Smooth muscle cell (in vitro differentiated cells): ENCODE results near the gene SALL3. TPM values are rescaled to one million over a fixed set of nuclear protein-coding genes. Genes with fewer than 3 reads are reported as not detected.

Experiments
- DNase-seq: peaks from one replicate; lab custom pipeline; 2025; ENCODE audit not compliant: unreplicated experiment; lab: John Stamatoyannopoulos, UW
- H2AFZ ChIP-seq: fragments of 200-600 bp; sonication (generic); 2 replicates; pipeline ENCODE4 v1.6.0; 2016; ENCODE audit warnings: antibody characterized with exemption, low read depth, mild to moderate bottlenecking
- H3F3A ChIP-seq: fragments of 200-600 bp; sonication (generic); 2 replicates; pipeline ENCODE4 v1.6.0; 2017; ENCODE audit warnings: antibody characterized with exemption, low read depth
- H3K27ac ChIP-seq: fragments of 200-600 bp; sonication (generic); 2 replicates; pipeline ENCODE4 v1.5.1; 2016; ENCODE audit warnings: low read depth, mild to moderate bottlenecking
- H3K27me3 ChIP-seq: fragments of 200-600 bp; sonication (generic); 2 replicates; pipeline ENCODE4 v1.6.1; 2016; ENCODE audit warnings: low read depth, mild to moderate bottlenecking
- H3K36me3 ChIP-seq: fragments of 200-600 bp; sonication (generic); 2 replicates; pipeline ENCODE4 v1.5.1; 2016; ENCODE audit warnings: low read depth
- H3K4me1 ChIP-seq: fragments of 200-600 bp; sonication (generic); 2 replicates; pipeline ENCODE4 v1.5.1; 2016; ENCODE audit warnings: low read depth
- H3K4me2 ChIP-seq: fragments of 200-600 bp; sonication (generic); 2 replicates; pipeline ENCODE4 v1.6.0; 2016; ENCODE audit warnings: mild to moderate bottlenecking
- H3K4me3 ChIP-seq: fragments of 200-600 bp; sonication (generic); 2 replicates; pipeline ENCODE4 v1.5.1; 2016; ENCODE audit warnings: mild to moderate bottlenecking
- H3K79me2 ChIP-seq: fragments of 200-600 bp; sonication (generic); 2 replicates; pipeline ENCODE4 v1.6.0; 2016; ENCODE audit warnings: low read depth, mild to moderate bottlenecking
- H3K9ac ChIP-seq: fragments of 200-600 bp; sonication (generic); 2 replicates; pipeline ENCODE4 v1.6.0; 2016; ENCODE audit warnings: low read depth
- H3K9me3 ChIP-seq: fragments of 200-600 bp; sonication (generic); replicated peaks from 2 replicates; pipeline ENCODE4 v1.5.1; 2016; ENCODE audit warnings: low read depth
- H4K20me1 ChIP-seq: fragments of 200-600 bp; sonication (generic); 2 replicates; pipeline ENCODE4 v1.6.0; 2016; ENCODE audit warnings: low read depth
- CTCF ChIP-seq: fragments of 200-600 bp; sonication (generic); IDR thresholded peaks from 2 replicates; pipeline ENCODE4 v1.5.1; 2017; ENCODE audit warnings: borderline replicate concordance, mild to moderate bottlenecking, antibody characterized with exemption; ENCODE audit not compliant: insufficient read depth, poor library complexity, severe bottlenecking
- whole genome bisulfite sequencing: methylation state at CpG from one replicate; pipeline ENCODE4 v1.1.7; 2016; ENCODE audit warnings: low lambda C conversion rate; 5-methylcytosine and 5-hydroxymethylcytosine counted together
- polyA plus RNA-seq: library from polyadenylated mRNA; unstranded; fragments of >200 nt; fragmentation: Nextera tagmentation; extraction: Ambion mirVana; gene quantifications from 2 replicates; pipeline ENCODE4 v1.2.1, GENCODE V29; 2016
- total RNA-seq: library from RNA; depleted of rRNA; stranded (reverse); fragments of >200 nt; gene quantifications from 2 replicates; pipeline ENCODE4 v1.2.3, GENCODE V29; 2014

The SALL3 gene
- total and polyA plus RNA-seq, 2 experiments from 2014 or later, result 0.81 to 1.00 TPM

DNA sequence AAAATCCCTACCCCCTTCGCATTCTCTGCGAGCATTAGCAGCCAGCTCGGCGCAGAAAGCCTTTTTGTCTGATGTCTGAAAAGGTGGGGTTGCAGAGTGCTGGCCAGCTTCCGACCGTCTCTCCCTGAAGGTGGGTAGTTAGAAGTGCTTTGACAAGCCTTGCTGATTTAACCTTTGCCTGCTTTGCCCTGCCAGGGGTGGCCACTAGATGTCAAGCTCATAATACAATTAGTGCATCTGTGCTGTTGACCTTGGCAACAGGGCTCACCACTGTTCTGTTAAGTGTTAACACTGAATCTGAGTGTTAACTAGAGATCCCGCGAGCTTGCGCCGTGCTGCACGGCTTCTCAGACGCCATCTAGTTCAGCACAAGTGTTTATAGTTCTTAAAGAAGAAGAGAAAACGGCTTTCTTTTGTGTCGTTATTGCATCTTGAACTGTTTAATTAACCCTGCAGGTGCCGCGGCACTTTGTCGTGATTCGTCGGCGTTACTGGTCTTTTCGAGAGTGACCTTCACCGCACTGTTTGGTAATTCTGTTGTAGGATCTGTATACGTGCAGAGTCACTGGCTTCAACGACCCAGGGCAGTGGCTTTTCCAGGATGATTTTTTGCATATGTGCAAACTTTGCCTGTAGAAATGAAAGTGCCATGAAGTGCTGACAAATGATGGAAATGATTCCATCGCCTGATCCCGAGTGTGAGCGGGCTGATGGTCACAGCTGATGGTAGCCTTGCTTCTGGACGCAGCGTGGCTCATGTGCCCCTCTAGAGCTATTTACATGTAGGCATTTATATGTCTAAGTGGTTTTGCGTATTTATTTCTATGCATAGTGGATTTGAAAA is 5.5 kb downstream of the SALL3 start:
- H3K79me2 ChIP-seq, result peaks cover 11% of the 10 kb centered on the region
- no peak for DNase-seq
- TF ChIP-seq CTCF, result peak; percentile 9
- H3K9me3 ChIP-seq, result no peaks in the 10 kb centered on the region
- no peaks in the 10 kb centered on the region for H3K36me3 ChIP-seq
- H3K4me2 ChIP-seq, result peak overlapping the region; percentile 83
- H3K4me3 ChIP-seq, result peak overlapping the region; percentile 39
- peaks cover 46% of the 10 kb centered on the region for H3K4me1 ChIP-seq
- no peak overlapping the region for H3K9ac ChIP-seq
- peaks cover 46% of the 10 kb centered on the region for H3K27me3 ChIP-seq
- H4K20me1 ChIP-seq, result no peaks in the 10 kb centered on the region
- no peak overlapping the region for H3K27ac ChIP-seq
- H2AFZ ChIP-seq, result peak overlapping the region; percentile 85
- WGBS, result 25% methylated on average over 30 of the region's 30 CpGs
- H3F3A ChIP-seq, result no peaks in the 10 kb centered on the region

DNA sequence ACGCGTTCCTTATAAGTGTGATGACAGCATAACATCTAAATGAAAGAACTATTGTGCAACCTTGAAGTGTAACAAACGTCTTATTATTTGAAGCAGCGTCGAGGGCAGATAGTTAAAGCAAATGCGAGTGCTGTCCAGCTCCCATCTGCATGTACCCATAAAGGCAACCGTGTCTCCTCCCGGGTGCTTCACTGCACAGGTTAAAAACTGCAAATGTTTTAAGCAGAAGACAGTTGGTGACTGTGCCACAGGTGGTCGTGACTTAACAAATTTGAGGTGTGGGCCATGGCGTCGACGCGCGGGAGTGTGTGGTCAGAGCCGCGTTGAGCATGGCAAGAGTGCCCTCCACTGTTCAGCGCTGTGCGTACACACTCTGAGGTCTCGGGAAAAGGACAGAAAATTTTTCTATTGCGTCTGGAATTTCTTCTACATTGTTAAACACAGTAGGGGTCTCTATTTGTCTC is 6.4 kb downstream of the SALL3 start:
- WGBS, result 8% methylated on average over 20 of the region's 20 CpGs
- H3K27me3 ChIP-seq, result peaks cover 40% of the 10 kb centered on the region
- peak overlapping the region; percentile 21 for H3K4me3 ChIP-seq
- H3K9ac ChIP-seq, result no peak overlapping the region
- H4K20me1 ChIP-seq, result no peaks in the 10 kb centered on the region
- peaks cover 11% of the 10 kb centered on the region for H3K79me2 ChIP-seq
- H3K9me3 ChIP-seq, result no peaks in the 10 kb centered on the region
- no peak overlapping the region for H3K27ac ChIP-seq
- H3K4me2 ChIP-seq, result peak overlapping the region; percentile 83
- no peaks in the 10 kb centered on the region for H3K36me3 ChIP-seq
- no peak for DNase-seq
- H2AFZ ChIP-seq, result no peak overlapping the region
- TF ChIP-seq CTCF, result peak; percentile 67
- no peaks in the 10 kb centered on the region for H3F3A ChIP-seq
- peaks cover 49% of the 10 kb centered on the region for H3K4me1 ChIP-seq

GRCh38 chr18:78991446-78991845 is 11.8 kb downstream of the SALL3 start:
- Histone ChIP-seq H3K27me3 (no peaks in the 10 kb centered on the region), H3F3A (no peaks in the 10 kb centered on the region), H3K36me3 (no peaks in the 10 kb centered on the region), H3K4me2 (no peak overlapping the region), H3K27ac (no peak overlapping the region), H3K79me2 (peaks cover 3% of the 10 kb centered on the region), H3K4me1 (peaks cover 11% of the 10 kb centered on the region), H3K9ac (no peak overlapping the region), H3K9me3 (no peaks in the 10 kb centered on the region), H4K20me1 (no peaks in the 10 kb centered on the region), H2AFZ (no peak overlapping the region), H3K4me3 (no peak overlapping the region)
- TF ChIP-seq CTCF, result no peak
- 80% methylated on average over 13 of the region's 13 CpGs for WGBS
- no peak for DNase-seq
